Measurements from ENCODE around the gene ZNF804B. TPM values are rescaled to one million over a fixed set of nuclear protein-coding genes. Genes with fewer than 3 reads are reported as not detected.

ZNF804B gene
- not detected for polyA plus RNA-seq (2013, experiment 1 of 4)
- not detected for polyA plus RNA-seq (2013, experiment 2 of 4)
- polyA plus RNA-seq (2013, experiment 3 of 4): 0.11 TPM
- polyA plus RNA-seq (2013, experiment 4 of 4): not detected

DNA sequence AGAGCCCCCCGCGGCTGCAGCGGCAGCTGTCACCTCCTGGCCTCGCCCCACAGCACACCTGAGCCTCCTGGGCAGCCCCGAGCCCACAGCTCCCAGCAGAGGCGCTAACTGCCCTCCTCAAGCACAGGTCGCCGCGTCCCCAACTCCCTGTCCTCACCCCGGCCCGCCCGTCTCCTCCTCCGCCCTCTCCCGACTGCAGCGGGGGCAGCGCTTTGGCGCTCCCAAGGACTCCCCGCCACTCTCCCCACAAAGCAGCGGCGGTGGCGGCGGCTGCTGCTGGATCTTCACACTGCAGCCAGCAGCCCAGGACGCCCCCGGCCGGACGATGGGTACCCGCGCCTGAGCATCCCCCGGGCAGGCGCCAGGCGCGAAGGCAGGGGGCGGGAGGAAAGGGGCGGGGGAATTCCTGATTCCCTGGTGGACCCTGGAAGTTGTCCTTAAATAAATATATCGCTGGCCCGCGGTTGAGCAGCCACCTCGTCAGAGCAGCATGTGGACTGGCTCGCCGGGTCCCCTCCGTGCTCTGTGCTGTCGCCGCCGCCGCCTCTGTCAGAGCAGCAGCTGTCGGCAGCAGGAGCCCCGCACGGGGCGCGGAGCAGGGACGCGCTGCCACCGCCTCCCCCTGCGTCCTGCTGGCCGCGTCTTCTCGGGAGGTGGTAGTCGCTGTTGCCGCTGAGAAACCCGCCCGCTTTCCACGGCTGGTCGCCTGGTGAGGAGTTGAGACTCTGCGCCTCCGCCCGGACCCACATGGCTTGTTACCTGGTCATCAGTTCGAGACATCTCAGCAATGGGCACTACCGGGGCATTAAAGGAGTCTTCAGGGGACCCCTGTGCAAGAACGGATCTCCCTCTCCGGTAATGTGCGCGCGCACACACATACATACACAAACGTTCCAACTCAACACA, at the start of gene ZNF804B:
Gene ZNF804B (plus strand): TSS at position 471 of the 906 bp plus-strand sequence. CDS start 277 bp downstream, at position 748.
- peaks cover 50% of the 10 kb centered on the region for H3K27me3 ChIP-seq (ENCODE audit: control insufficient read depth, insufficient read depth, low read length, poor library complexity, severe bottlenecking)
- 1 to 3% methylated on average over 68 to 74 of the region's 74 CpGs for WGBS, 2 experiments

GRCh38 chr7:88735920-88736319, 23.6 kb upstream of the ZNF804B start:
- no peak overlapping the region for H3K27ac ChIP-seq (ENCODE audit: insufficient read depth, low read depth, low read length, poor library complexity, severe bottlenecking)
- no peaks in the 10 kb centered on the region for H3K36me3 ChIP-seq (ENCODE audit: control insufficient read depth, insufficient read depth, low read length)
- H3K27me3 ChIP-seq (ENCODE audit: control insufficient read depth, insufficient read depth, low read length, poor library complexity, severe bottlenecking): no peaks in the 10 kb centered on the region
- no peaks in the 10 kb centered on the region for H3K4me1 ChIP-seq (ENCODE audit: control insufficient read depth, insufficient read depth, low read length)
- WGBS, 2 experiments: 100% methylated on average over 2 of the region's 2 CpGs
- no peaks in the 10 kb centered on the region for H3K9me3 ChIP-seq (ENCODE audit: control insufficient read depth, low read length)
- H3K4me3 ChIP-seq (ENCODE audit: insufficient read depth, low read depth, low read length): no peak overlapping the region

More for the DNA sequence above, at the start of gene ZNF804B:
- H3K36me3 ChIP-seq (ENCODE audit: control insufficient read depth, insufficient read depth, low read length): no peaks in the 10 kb centered on the region
- no peak within 1 kb of the TSS for H3K27ac ChIP-seq (ENCODE audit: insufficient read depth, low read depth, low read length, poor library complexity, severe bottlenecking)
- H3K9me3 ChIP-seq (ENCODE audit: control insufficient read depth, low read length): no peaks in the 10 kb centered on the region
- H3K4me1 ChIP-seq (ENCODE audit: control insufficient read depth, insufficient read depth, low read length): no peaks in the 10 kb centered on the region
- H3K4me3 ChIP-seq (ENCODE audit: insufficient read depth, low read depth, low read length): peak within 1 kb of the TSS; percentile 49

DNA sequence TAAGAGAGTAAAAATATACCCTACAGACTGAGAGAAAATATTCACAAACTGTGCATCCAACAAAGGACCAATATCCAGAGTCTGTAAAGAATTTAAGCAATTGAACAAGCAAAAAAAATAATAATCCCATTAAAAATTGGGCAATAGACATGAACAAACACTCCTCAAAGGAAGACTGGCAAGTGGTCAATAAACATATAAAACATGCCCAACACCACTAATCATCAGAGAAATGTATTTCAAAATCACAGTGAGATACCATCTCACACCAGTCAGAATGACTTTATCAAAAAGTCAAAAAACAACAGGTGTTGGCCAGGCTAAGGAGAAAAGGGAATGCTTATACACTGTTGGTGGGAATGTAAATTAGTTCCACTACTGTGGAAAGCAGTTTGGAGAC, 21.9 kb upstream of the ZNF804B start:
- no peaks in the 10 kb centered on the region for H3K27me3 ChIP-seq (ENCODE audit: control insufficient read depth, insufficient read depth, low read length, poor library complexity, severe bottlenecking)
- H3K4me3 ChIP-seq (ENCODE audit: insufficient read depth, low read depth, low read length): no peak overlapping the region
- no peaks in the 10 kb centered on the region for H3K9me3 ChIP-seq (ENCODE audit: control insufficient read depth, low read length)
- no peaks in the 10 kb centered on the region for H3K36me3 ChIP-seq (ENCODE audit: control insufficient read depth, insufficient read depth, low read length)
- H3K4me1 ChIP-seq (ENCODE audit: control insufficient read depth, insufficient read depth, low read length): no peaks in the 10 kb centered on the region
- no peak overlapping the region for H3K27ac ChIP-seq (ENCODE audit: insufficient read depth, low read depth, low read length, poor library complexity, severe bottlenecking)

DNA sequence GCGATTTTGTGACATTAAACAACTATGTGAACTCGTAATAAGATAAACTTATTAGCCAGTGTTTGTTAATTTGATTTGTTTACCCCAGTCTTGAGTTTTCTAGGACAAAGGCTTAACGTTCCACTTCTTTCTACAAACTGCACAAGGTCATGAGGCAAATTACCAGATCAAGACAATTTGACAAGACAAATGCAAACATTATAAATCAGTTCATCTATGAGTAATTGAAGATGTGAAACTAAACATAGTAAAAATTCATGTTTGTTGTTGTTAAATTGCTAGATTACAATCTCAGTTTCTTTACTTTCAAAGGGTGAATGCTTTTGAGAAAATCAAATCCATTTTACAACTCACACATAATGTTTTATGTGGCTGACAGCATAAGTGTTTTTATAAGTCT, 13.4 kb upstream of the ZNF804B start:
- Histone ChIP-seq H3K27ac (ENCODE audit: insufficient read depth, low read depth, low read length, poor library complexity, severe bottlenecking) (no peak overlapping the region), H3K9me3 (ENCODE audit: control insufficient read depth, low read length) (no peaks in the 10 kb centered on the region), H3K36me3 (ENCODE audit: control insufficient read depth, insufficient read depth, low read length) (no peaks in the 10 kb centered on the region), H3K4me3 (ENCODE audit: insufficient read depth, low read depth, low read length) (no peak overlapping the region), H3K4me1 (ENCODE audit: control insufficient read depth, insufficient read depth, low read length) (no peaks in the 10 kb centered on the region), H3K27me3 (ENCODE audit: control insufficient read depth, insufficient read depth, low read length, poor library complexity, severe bottlenecking) (no peaks in the 10 kb centered on the region)
- WGBS, 2 experiments: 90 to 95% methylated on average over 2 to 3 of the region's 3 CpGs

DNA sequence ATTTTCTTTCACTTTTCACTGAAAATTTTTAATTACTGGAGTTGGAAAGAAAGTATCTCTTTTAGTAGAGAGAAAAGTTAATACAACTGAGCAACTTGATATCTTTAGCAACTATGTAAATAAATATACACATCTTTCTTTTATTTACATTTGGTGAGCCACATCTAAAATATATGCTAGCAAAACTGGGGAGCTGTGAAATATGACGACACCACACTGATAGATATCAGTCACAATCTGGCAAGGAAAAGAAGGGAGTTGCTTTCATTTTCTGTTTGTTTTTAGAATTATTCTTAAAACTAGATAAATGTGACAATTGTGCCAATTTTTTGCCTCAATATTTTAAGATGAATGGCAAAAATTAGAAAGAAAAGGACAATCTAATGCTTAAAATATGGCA, 2.7 kb upstream of the ZNF804B start:
- 93% methylated on average over 1 of the region's 1 CpG; no CpG with 5 or more reads in 1 of the 2 experiments for WGBS, 2 experiments
- Histone ChIP-seq H3K4me1 (ENCODE audit: control insufficient read depth, insufficient read depth, low read length) (no peaks in the 10 kb centered on the region), H3K4me3 (ENCODE audit: insufficient read depth, low read depth, low read length) (no peak overlapping the region), H3K36me3 (ENCODE audit: control insufficient read depth, insufficient read depth, low read length) (no peaks in the 10 kb centered on the region), H3K27ac (ENCODE audit: insufficient read depth, low read depth, low read length, poor library complexity, severe bottlenecking) (no peak overlapping the region), H3K9me3 (ENCODE audit: control insufficient read depth, low read length) (no peaks in the 10 kb centered on the region), H3K27me3 (ENCODE audit: control insufficient read depth, insufficient read depth, low read length, poor library complexity, severe bottlenecking) (peaks cover 50% of the 10 kb centered on the region)

DNA sequence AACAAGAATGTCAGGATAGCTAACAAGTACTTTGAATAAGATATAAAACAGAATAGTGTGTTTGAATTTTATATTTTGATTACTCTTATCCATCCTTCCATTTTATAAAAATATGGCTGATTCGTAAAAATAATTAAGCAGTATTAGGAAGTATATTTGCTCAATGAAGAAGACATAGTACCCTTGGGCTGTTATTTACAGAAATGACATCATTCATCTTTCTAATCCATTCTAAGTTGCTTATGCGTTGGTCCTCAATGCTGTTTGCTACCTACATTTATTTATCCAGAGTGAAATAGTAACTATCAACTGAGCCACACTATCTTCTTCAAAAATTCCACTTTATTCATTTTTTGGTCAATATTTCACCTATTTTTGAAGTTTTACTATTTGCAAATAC, 2.1 kb upstream of the ZNF804B start:
- H3K27ac ChIP-seq (ENCODE audit: insufficient read depth, low read depth, low read length, poor library complexity, severe bottlenecking): no peak overlapping the region
- H3K9me3 ChIP-seq (ENCODE audit: control insufficient read depth, low read length): no peaks in the 10 kb centered on the region
- peaks cover 50% of the 10 kb centered on the region for H3K27me3 ChIP-seq (ENCODE audit: control insufficient read depth, insufficient read depth, low read length, poor library complexity, severe bottlenecking)
- no peaks in the 10 kb centered on the region for H3K36me3 ChIP-seq (ENCODE audit: control insufficient read depth, insufficient read depth, low read length)
- no peak overlapping the region for H3K4me3 ChIP-seq (ENCODE audit: insufficient read depth, low read depth, low read length)
- WGBS, 2 experiments: 95 to 96% methylated on average over 1 of the region's 2 CpGs
- no peaks in the 10 kb centered on the region for H3K4me1 ChIP-seq (ENCODE audit: control insufficient read depth, insufficient read depth, low read length)

DNA sequence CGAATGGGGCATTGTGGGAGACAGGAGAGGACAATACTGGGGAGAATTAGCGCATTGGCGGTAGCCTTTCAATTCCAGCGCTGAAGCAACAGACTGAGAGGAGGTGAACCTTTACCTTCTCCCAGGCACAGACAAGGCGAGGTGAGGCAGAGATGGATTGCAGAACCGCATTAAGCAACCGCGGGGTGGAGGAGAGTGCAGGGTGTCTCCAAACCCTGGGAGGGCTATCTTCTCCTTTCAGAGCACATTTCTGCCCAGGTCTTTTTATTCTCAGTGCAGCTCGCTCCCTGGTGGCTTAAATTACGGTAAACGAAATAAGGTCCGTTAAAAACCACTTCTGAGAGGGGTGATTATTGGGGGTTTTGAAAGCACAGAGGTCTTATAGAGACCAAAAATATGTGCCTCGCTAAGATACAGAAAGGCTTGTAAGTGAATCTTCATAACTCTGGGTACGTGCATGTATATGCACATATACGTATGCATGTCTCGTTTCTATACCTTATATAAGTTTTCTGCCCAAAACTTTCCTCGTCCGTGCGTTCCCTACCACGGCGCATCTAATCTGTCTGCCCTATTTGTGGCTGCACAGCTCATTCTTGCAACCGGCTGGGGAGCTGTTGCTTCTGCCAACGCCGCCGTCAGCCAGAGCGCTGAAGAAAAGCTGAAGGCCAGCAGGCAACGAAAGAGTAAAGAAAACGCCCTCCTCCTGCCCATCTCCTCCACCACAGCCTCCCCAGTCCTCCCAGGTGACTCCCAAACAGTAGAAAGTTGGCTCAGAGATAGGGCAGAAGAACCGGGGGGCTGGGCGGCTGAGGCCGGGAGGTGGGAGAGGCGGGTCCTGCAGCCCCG, 895 bp upstream of the ZNF804B start:
- 2% methylated on average over 33 of the region's 33 CpGs for WGBS, 2 experiments
- Histone ChIP-seq H3K36me3 (ENCODE audit: control insufficient read depth, insufficient read depth, low read length) (no peaks in the 10 kb centered on the region), H3K27me3 (ENCODE audit: control insufficient read depth, insufficient read depth, low read length, poor library complexity, severe bottlenecking) (peaks cover 50% of the 10 kb centered on the region), H3K4me1 (ENCODE audit: control insufficient read depth, insufficient read depth, low read length) (no peaks in the 10 kb centered on the region), H3K27ac (ENCODE audit: insufficient read depth, low read depth, low read length, poor library complexity, severe bottlenecking) (no peak overlapping the region), H3K4me3 (ENCODE audit: insufficient read depth, low read depth, low read length) (peak overlapping the region; percentile 49), H3K9me3 (ENCODE audit: control insufficient read depth, low read length) (no peaks in the 10 kb centered on the region)

DNA sequence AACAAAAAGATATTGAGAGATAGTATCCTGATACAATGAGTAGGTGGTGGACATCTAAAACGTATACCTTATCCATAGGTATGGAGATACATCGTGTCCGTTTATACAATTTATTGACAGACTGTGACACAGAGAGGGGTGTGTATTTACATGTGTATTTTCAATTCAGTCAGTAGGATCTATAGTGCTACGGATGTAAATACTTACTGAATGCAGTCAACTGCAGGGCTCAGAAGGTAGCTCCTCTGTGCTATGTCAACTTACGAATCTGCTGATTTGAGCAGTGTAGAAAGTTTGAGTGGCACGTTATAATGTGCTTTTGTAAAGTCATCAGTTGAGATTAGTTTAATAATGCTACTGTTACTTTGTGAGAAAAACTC, 626 bp downstream of the ZNF804B start:
- Histone ChIP-seq H3K4me3 (ENCODE audit: insufficient read depth, low read depth, low read length) (peak overlapping the region; percentile 49), H3K27me3 (ENCODE audit: control insufficient read depth, insufficient read depth, low read length, poor library complexity, severe bottlenecking) (peaks cover 50% of the 10 kb centered on the region)
- 53 to 63% methylated on average over 6 of the region's 6 CpGs for WGBS, 2 experiments

GRCh38 chr7:88761779-88762178, 2.3 kb downstream of the ZNF804B start:
- Histone ChIP-seq H3K27me3 (ENCODE audit: control insufficient read depth, insufficient read depth, low read length, poor library complexity, severe bottlenecking) (peaks cover 43% of the 10 kb centered on the region), H3K4me3 (ENCODE audit: insufficient read depth, low read depth, low read length) (no peak overlapping the region), H3K9me3 (ENCODE audit: control insufficient read depth, low read length) (no peaks in the 10 kb centered on the region), H3K4me1 (ENCODE audit: control insufficient read depth, insufficient read depth, low read length) (no peaks in the 10 kb centered on the region), H3K36me3 (ENCODE audit: control insufficient read depth, insufficient read depth, low read length) (no peaks in the 10 kb centered on the region), H3K27ac (ENCODE audit: insufficient read depth, low read depth, low read length, poor library complexity, severe bottlenecking) (no peak overlapping the region)
- 87 to 94% methylated on average over 1 of the region's 1 CpG for WGBS, 2 experiments

More for the DNA sequence above, 626 bp downstream of the ZNF804B start:
- Histone ChIP-seq H3K9me3 (ENCODE audit: control insufficient read depth, low read length) (no peaks in the 10 kb centered on the region), H3K4me1 (ENCODE audit: control insufficient read depth, insufficient read depth, low read length) (no peaks in the 10 kb centered on the region), H3K36me3 (ENCODE audit: control insufficient read depth, insufficient read depth, low read length) (no peaks in the 10 kb centered on the region), H3K27ac (ENCODE audit: insufficient read depth, low read depth, low read length, poor library complexity, severe bottlenecking) (no peak overlapping the region)

DNA sequence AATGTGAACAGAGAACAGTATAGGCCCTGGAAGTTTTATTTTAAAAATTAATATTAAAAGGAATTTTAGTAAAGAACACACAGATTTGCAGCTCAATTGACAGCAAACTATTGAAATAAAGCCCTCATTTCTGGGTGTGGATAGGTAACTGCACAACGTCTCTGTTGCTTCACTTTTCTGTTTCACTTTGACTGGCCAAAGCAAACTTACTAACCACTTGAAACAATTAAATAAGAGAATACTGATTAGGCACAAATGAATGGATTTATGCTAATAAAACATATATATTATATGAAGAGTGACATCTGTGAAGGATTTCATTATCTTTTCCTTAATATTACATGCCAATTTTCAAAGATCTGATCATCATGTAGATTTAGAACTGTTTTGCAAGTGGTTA, 11.9 kb downstream of the ZNF804B start:
- Histone ChIP-seq H3K4me1 (ENCODE audit: control insufficient read depth, insufficient read depth, low read length) (no peaks in the 10 kb centered on the region), H3K27me3 (ENCODE audit: control insufficient read depth, insufficient read depth, low read length, poor library complexity, severe bottlenecking) (no peaks in the 10 kb centered on the region), H3K4me3 (ENCODE audit: insufficient read depth, low read depth, low read length) (no peak overlapping the region), H3K36me3 (ENCODE audit: control insufficient read depth, insufficient read depth, low read length) (no peaks in the 10 kb centered on the region), H3K9me3 (ENCODE audit: control insufficient read depth, low read length) (no peaks in the 10 kb centered on the region), H3K27ac (ENCODE audit: insufficient read depth, low read depth, low read length, poor library complexity, severe bottlenecking) (no peak overlapping the region)
- WGBS, 2 experiments: 89% methylated on average over 1 of the region's 1 CpG; no CpG with 5 or more reads in 1 of the 2 experiments

Measured in ectodermal cell (in vitro differentiated cells).